Occipital lobe (tissue), 2 donors: Measurements from ENCODE around the gene TTN. TPM values are rescaled to one million over a fixed set of nuclear protein-coding genes. Genes with fewer than 3 reads are reported as not detected.

Source experiments
- DNase-seq: peaks from one replicate; lab custom pipeline; 2025; lab: John Stamatoyannopoulos, UW
- total RNA-seq: library from RNA; depleted of rRNA; stranded (reverse); fragments of >200 nt; gene quantifications from one replicate; pipeline ENCODE4 v1.2.3, GENCODE V29; 2014

TTN gene
- total RNA-seq, 1 donor from 2014 or later = 3.7 TPM

GRCh38 chr2:178734518-178734917 lies 72.7 kb downstream of the TTN start:
- no peak for DNase-seq

GRCh38 chr2:178733975-178734374 lies 73.2 kb downstream of the TTN start:
- no peak for DNase-seq

DNA sequence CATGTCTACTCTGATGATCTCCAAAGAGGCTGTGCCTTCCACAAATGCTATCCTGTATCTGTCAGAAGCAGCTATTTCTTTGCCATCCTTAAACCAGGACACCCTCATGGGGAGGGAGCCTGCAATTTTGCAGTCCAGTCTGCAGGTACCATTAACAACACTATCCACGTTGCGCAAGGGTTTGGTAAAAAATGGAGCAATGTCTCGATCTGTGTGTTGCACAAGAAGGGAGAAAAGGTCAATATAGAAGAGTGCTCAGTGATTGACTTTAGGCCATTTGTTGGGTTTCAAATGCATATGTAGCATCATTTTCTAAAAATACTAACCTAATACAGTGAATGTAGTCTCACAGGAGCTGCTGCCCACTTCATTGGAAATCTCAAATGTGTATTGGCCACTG lies 74.3 kb downstream of the TTN start:
- no peak for DNase-seq

GRCh38 chr2:178731300-178731699 lies 75.9 kb downstream of the TTN start:
- DNase-seq = no peak

DNA sequence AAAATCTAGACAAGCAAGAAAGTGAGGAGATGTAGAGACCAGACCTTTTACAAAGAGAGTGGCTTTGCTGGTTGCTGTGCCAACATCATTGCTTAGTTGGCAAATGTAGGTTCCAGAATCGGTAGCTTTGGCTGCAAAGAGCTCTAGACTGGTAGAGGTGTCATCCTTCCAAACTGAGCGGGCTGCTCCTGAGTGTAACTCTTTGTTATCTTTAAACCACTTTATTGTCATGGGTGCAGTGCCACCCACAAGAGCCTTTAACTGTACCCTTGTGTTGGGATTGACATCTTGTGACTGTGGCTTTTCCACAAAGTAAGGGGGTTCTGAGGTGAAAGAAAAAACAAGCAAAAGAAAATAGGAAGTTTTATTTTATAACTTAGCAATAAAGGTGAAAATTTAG lies 77.2 kb downstream of the TTN start:
- no peak for DNase-seq

- DNase-seq = no peak
These were observed 83.4 kb downstream of the TTN start for GRCh38 chr2:178723786-178724346.

DNA sequence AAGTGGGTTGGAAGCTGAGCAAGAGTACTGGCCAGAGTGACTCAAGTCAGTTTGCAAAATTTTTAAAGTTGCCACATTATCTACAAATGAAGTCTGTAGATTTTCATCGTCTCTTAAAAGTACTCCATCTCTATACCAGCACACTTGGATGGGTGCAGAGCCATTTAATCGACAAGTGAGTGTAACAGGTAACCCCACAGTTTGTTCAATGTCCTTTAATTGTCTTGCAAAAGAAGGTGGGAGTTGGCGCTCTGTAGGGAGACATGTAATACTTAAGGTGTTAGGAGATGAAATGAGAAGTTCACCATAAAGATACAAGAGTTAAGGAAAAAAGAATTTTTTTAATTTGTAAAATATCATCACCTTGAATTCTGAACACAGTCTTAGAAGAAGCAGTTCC lies 84.9 kb downstream of the TTN start:
- no peak for DNase-seq

- DNase-seq = no peak
These were observed 88.2 kb downstream of the TTN start for GRCh38 chr2:178718988-178719387.

- DNase-seq = no peak
These were observed 88.9 kb downstream of the TTN start for GRCh38 chr2:178718283-178718682.

GRCh38 chr2:178716394-178716793 lies 90.8 kb downstream of the TTN start:
- DNase-seq = no peak

DNA sequence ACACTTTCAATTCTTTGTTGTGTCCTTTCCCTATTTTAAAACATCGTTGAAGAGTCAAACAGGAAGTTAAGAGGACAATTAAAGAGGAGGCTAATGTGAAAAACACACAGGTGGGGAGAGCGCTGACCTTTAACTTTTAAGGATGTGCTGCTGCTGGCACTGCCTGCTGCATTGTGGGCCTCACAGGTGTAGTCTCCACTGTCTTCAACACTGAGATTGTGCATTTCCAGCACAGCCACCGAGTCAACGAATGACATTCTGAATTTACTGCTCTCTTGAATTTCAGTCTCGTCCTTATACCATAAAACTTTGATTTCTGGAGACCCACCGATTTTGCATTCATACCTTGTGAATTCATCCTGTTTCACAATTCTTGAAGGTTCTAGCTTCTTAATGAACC lies 91.9 kb downstream of the TTN start:
- DNase-seq = no peak

GRCh38 chr2:178707476-178707875 lies 99.7 kb downstream of the TTN start:
- DNase-seq = no peak

DNA sequence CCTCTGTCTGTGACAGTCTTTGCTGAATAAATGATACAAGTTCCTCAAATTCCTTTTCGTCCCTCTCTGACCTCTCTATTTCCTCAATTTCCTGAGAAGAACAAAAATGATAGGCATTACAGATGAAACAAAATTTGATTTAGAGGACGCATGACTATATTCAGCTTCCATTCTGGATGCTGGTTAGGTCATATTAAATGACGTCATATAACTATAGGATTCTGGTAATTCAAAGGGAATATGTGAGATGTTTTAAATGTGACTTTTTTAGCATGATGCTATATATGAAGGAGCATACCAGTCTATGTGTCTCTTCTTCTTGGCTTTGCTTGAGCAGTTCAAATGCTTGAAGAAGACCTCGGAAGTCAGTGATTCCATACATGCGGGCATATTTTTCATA lies 102.3 kb downstream of the TTN start:
- DNase-seq = no peak

- DNase-seq = no peak
These were observed 104.9 kb downstream of the TTN start for GRCh38 chr2:178702361-178702760.

GRCh38 chr2:178700922-178701342 lies 106.3 kb downstream of the TTN start:
- no peak for DNase-seq

DNA sequence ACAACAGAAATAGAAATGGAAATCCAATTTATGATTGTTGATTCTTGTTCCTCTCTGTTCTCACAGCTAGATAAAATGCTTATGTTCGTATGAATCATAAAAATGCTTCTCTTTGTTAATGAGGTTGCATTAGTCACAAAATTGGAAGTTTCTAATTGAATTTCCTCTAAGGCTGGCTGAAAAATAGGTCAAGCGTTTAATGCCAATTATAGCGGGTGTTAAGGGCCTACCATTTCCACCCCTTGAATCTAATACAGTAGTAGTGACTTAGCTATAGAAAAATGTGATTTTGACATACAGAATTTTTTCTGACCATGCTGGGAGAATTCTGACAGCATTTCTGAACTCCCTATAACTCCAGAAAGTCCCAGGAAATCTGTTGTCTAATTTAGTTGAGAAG lies 107.1 kb downstream of the TTN start:
- no peak for DNase-seq

DNA sequence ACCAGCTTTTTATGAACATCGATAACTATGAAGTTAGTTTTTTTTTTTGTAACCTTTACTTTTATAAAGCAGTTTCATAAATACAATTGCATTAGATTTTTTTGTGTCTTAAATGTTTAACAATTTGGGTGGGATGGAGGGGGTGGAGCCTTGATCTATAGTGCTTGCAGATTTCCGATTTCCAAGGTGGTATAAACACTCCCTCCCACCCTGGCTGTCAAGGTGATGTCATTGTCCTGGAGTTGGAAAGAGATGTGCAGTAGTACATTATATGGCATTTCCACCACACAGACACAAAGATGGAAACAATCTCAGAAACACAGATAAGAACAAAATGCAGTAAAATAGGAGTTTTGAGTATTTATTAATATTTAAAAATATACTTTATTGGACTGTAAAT lies 114.4 kb downstream of the TTN start:
- no peak for DNase-seq

GRCh38 chr2:178689808-178690207 lies 117.4 kb downstream of the TTN start:
- DNase-seq = no peak

DNA sequence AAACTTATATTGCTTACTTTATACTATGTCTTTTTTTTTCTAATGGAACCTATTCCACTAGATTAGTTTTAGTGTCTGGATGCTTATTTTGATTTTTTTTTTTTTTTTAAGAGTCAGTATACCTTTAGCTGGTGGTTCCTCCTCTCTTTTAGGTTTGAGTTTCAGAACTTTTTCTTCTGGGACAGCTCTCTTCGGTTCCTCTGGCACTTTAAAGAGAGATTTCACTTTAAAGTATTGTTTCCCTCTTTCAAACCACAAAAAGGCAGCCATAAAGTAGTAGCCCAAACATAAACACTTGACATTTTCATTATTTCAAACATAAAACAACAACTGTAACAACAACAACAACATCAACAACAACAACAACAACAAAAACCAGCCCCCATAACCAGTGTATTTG lies 123.3 kb downstream of the TTN start:
- no peak for DNase-seq

- DNase-seq = no peak
These were observed 126.1 kb downstream of the TTN start for GRCh38 chr2:178681081-178681480.

- no peak for DNase-seq
These were observed 127.3 kb downstream of the TTN start for GRCh38 chr2:178679891-178680290.

GRCh38 chr2:178677599-178677998 lies 129.6 kb downstream of the TTN start:
- no peak for DNase-seq

GRCh38 chr2:178676046-178676445 lies 131.2 kb downstream of the TTN start:
- no peak for DNase-seq

- DNase-seq = no peak
These were observed 133.1 kb downstream of the TTN start for GRCh38 chr2:178674122-178674521.
